T-cell (primary cell): ENCODE measurements around the gene TAGLN3. TPM values are rescaled to one million over a fixed set of nuclear protein-coding genes. Genes with fewer than 3 reads are reported as not detected.

Experiments used
- ATAC-seq, 4 experiments: fragments of 200-7000 bp in 3 of 4; fragments of 150-1000 bp in 1 of 4; cut with Tn5 transposase; replicated peaks in 1 of 4; 1 replicate in 3 of 4; 2 replicates in 1 of 4; pipeline ENCODE4 v1.10.0; 2021; ENCODE audit warnings: moderate library complexity in 3 of 4, mild to moderate bottlenecking in 2 of 4, moderate number of reproducible peaks in 1 of 4
- CTCF ChIA-PET, 2 donors: fragments of 300-600 bp; sonication (Branson Sonifier 250); formaldehyde crosslinking; loops; one replicate each; lab custom pipeline; 2022; ENCODE audit warnings: antibody characterized with exemption in 2 of 2; lab: Charles Lee
- POLR2A ChIA-PET, 2 donors: fragments of 300-600 bp; sonication (Branson Sonifier 250); formaldehyde crosslinking; loops; one replicate each; lab custom pipeline; 2022; ENCODE audit warnings: antibody characterized with exemption in 2 of 2; lab: Charles Lee
- DNase-seq, 35 experiments: peaks; one replicate each; pipeline versions ENCODE4 v3.0.0 to v3.0.0-alpha.2; 2013 to 2023
- H3K27ac ChIP-seq: one replicate; pipeline ENCODE4 v1.5.1; 2013; ENCODE audit warnings: low read length
- H3K27me3 ChIP-seq, 2 experiments: replicated peaks in 1 of 2; 1 replicate in 1 of 2; 2 replicates in 1 of 2; pipeline versions ENCODE4 v1.6.1 to v1.7.0; 2013; ENCODE audit warnings: low read length in 1 of 2, mixed read lengths in 1 of 2; ENCODE audit not compliant: control insufficient read depth in 2 of 2, insufficient read depth in 2 of 2; ENCODE audit errors: extremely low read depth in 1 of 2
- H3K36me3 ChIP-seq, 2 donors: 1 replicate in 1 of 2; 2 replicates in 1 of 2; pipeline versions ENCODE4 v1.6.1 to v1.7.0; 2013; ENCODE audit warnings: low read length in 1 of 2; ENCODE audit not compliant: control insufficient read depth in 2 of 2, insufficient read depth in 1 of 2; ENCODE audit errors: extremely low read depth in 1 of 2
- H3K4me1 ChIP-seq, 2 experiments: 1 replicate in 1 of 2; 2 replicates in 1 of 2; pipeline versions ENCODE4 v1.6.1 to v1.7.0; 2013; ENCODE audit warnings: low read length in 2 of 2, mixed read lengths in 1 of 2; ENCODE audit not compliant: insufficient read depth in 2 of 2, control insufficient read depth in 1 of 2; ENCODE audit errors: extremely low read depth in 1 of 2
- H3K4me3 ChIP-seq, 2 donors: 1 replicate in 1 of 2; 2 replicates in 1 of 2; pipeline versions ENCODE4 v1.5.1 to v1.7.0; 2013; ENCODE audit warnings: mild to moderate bottlenecking in 2 of 2, low read length in 1 of 2, moderate library complexity in 1 of 2; ENCODE audit not compliant: control insufficient read depth in 1 of 2; ENCODE audit errors: extremely low read depth in 1 of 2
- H3K9me3 ChIP-seq: 2 replicates; pipeline ENCODE4 v1.7.0; 2013
- H3K27ac Mint-ChIP-seq, 2 donors: one replicate each; pipeline ENCODE4 v1.8.0; 2020 to 2021; ENCODE audit warnings: mild to moderate bottlenecking in 2 of 2, mixed read lengths in 2 of 2
- H3K27me3 Mint-ChIP-seq, 2 donors: one replicate each; pipeline ENCODE4 v1.8.0; 2021 to 2022; ENCODE audit warnings: mixed read lengths in 2 of 2
- H3K36me3 Mint-ChIP-seq: one replicate; pipeline ENCODE4 v1.8.0; 2021; ENCODE audit warnings: mixed read lengths
- H3K4me1 Mint-ChIP-seq, 3 donors: one replicate each; pipeline ENCODE4 v1.8.0; 2020 to 2022; ENCODE audit warnings: mixed read lengths in 3 of 3, mild to moderate bottlenecking in 1 of 3
- H3K4me3 Mint-ChIP-seq, 3 donors: one replicate each; pipeline ENCODE4 v1.8.0; 2020 to 2022; ENCODE audit warnings: mild to moderate bottlenecking in 3 of 3, mixed read lengths in 3 of 3, moderate library complexity in 3 of 3
- H3K9me3 Mint-ChIP-seq, 3 donors: one replicate each; pipeline ENCODE4 v1.8.0; 2020 to 2022; ENCODE audit warnings: mixed read lengths in 3 of 3
- WGBS: methylation state at CpG from one replicate; pipeline ENCODE4 v1.1.5; 2013; ENCODE audit warnings: missing lambda C conversion rate; ENCODE audit not compliant: insufficient coverage; 5-methylcytosine and 5-hydroxymethylcytosine counted together
- total RNA-seq, 35 experiments: library from RNA in 6 of 35; stranded (reverse) in 6 of 35; fragments of 120-200 nt in 1 of 35; gene quantifications; one replicate each; pipeline versions ENCODE4 v1.2.1 to v1.2.4 and lab custom pipeline; 2013 to 2026

The TAGLN3 gene
- total RNA-seq, 5 donors from 2014 or later (not counting 1 experiment from before 2014, with no cell fraction given) = not detected

- Histone ChIP-seq H3K27ac (no peak overlapping the region), H3K4me1 (peaks cover 4 to 7% of the 10 kb centered on the region in 2 experiments), H3K36me3 (no peaks in the 10 kb centered on the region), H3K4me3 (no peak overlapping the region), H3K9me3 (no peaks in the 10 kb centered on the region), H3K27me3 (no peaks in the 10 kb centered on the region)
- Mint-ChIP-seq H3K4me3 (no peak overlapping the region), H3K4me1 (peaks cover 13 to 14% (median 13%) of the 10 kb centered on the region in 3 donors), H3K27me3 (no peaks in the 10 kb centered on the region), H3K27ac (no peak overlapping the region), H3K9me3 (no peaks in the 10 kb centered on the region), H3K36me3 (no peaks in the 10 kb centered on the region)
- CTCF ChIA-PET = interaction anchor here (0.6 to 1.6 kb wide), 7 partner anchors 9 to 260 kb away, joined by 3 to 6 read pairs (median 3); no protein-coding TSS in a partner anchor
- DNase-seq (no peak), ATAC-seq (no peak)
- POLR2A ChIA-PET = interaction anchor here (0.6 to 0.7 kb wide), 2 partner anchors 38 to 795 kb away, joined by 3 to 4 read pairs; no protein-coding TSS in a partner anchor
- WGBS = no CpG with 5 or more reads among the region's 2 CpGs
Measured at GRCh38 chr3:111975131-111975530, 23.6 kb upstream of the TAGLN3 start.

GRCh38 chr3:111976254-111976653 lies 22.5 kb upstream of the TAGLN3 start:
- POLR2A ChIA-PET = no interaction called here
- H3K27me3 Mint-ChIP-seq = no peaks in the 10 kb centered on the region
- Histone ChIP-seq H3K9me3 (no peaks in the 10 kb centered on the region), H3K27me3 (no peaks in the 10 kb centered on the region), H3K4me1 (peaks cover 7 to 9% of the 10 kb centered on the region in 2 experiments), H3K4me3 (no peak overlapping the region), H3K36me3 (no peaks in the 10 kb centered on the region), H3K27ac (no peak overlapping the region)
- CTCF ChIA-PET = interaction anchor here (0.6 to 3.8 kb wide), 5 partner anchors 9 to 308 kb away, joined by 3 to 26 read pairs (median 7); no protein-coding TSS in a partner anchor
- H3K9me3 Mint-ChIP-seq = no peaks in the 10 kb centered on the region
- H3K27ac Mint-ChIP-seq = no peak overlapping the region
- ATAC-seq = no peak
- no CpG with 5 or more reads among the region's 2 CpGs for WGBS
- no peaks in the 10 kb centered on the region for H3K36me3 Mint-ChIP-seq
- no peak for DNase-seq
- no peak overlapping the region for H3K4me3 Mint-ChIP-seq
- H3K4me1 Mint-ChIP-seq = peaks cover 24 to 25% (median 24%) of the 10 kb centered on the region in 3 donors

- peak within 1 kb of the TSS; percentile 91 to 94 (median 92) for H3K4me3 Mint-ChIP-seq
- Histone ChIP-seq H3K4me3 (peak within 1 kb of the TSS; percentile 73 to 96), H3K9me3 (no peaks in the 10 kb centered on the region), H3K4me1 (peaks cover 9 to 11% of the 10 kb centered on the region in 2 experiments), H3K27ac (peak within 1 kb of the TSS; percentile 74), H3K36me3 (peaks cover 0 to 7% of the 10 kb centered on the region in 2 donors), H3K27me3 (no peaks in the 10 kb centered on the region)
- H3K9me3 Mint-ChIP-seq = no peaks in the 10 kb centered on the region
- peak; percentile 96 to 97 (median 96) for ATAC-seq
- ChIA-PET CTCF (interaction anchor here (0.6 to 3.8 kb wide), 27 partner anchors 9 to 437 kb away, joined by 3 to 30 read pairs (median 4); partner anchors contain the start of gene CD96 (in 1 of the 2)), POLR2A (interaction anchor here (0.5 to 1.5 kb wide), 16 partner anchors 10 to 515 kb away, joined by 3 to 11 read pairs (median 3); partner anchors contain the start of gene PHLDB2 (in 1 of the 2))
- H3K27ac Mint-ChIP-seq = peak within 1 kb of the TSS; percentile 89 to 92
- H3K36me3 Mint-ChIP-seq = no peaks in the 10 kb centered on the region
- no peaks in the 10 kb centered on the region for H3K27me3 Mint-ChIP-seq
- DNase-seq = peak; percentile 88 to 100 (median 96)
- peaks cover 46 to 49% (median 46%) of the 10 kb centered on the region in 3 donors for H3K4me1 Mint-ChIP-seq
- 13% methylated on average over 47 of the region's 61 CpGs for WGBS
Measured at GRCh38 chr3:111978583-111979433, 19.9 kb upstream of the TAGLN3 start, which contains the start of gene ABHD10. Gene ABHD10 (plus strand): TSS chr3:111979026. CDS start chr3:111979062, 36 bp downstream.

- peaks cover 51 to 56% (median 52%) of the 10 kb centered on the region in 3 donors for H3K4me1 Mint-ChIP-seq
- H3K36me3 ChIP-seq = peaks cover 0 to 10% of the 10 kb centered on the region in 2 donors
- DNase-seq (peak in 1 of 35 experiments; percentile 51), ATAC-seq (no peak)
- H3K9me3 Mint-ChIP-seq = no peaks in the 10 kb centered on the region
- H3K27ac Mint-ChIP-seq = peak overlapping the region; percentile 89 to 92
- no peaks in the 10 kb centered on the region for H3K27me3 ChIP-seq
- peak overlapping the region; percentile 91 to 94 (median 92) for H3K4me3 Mint-ChIP-seq
- peak overlapping the region; percentile 74 for H3K27ac ChIP-seq
- WGBS = no CpG with 5 or more reads among the region's 5 CpGs
- ChIA-PET CTCF (interaction anchor here (1.0 to 3.8 kb wide), 21 partner anchors 8 to 438 kb away, joined by 3 to 30 read pairs (median 4); partner anchors contain the start of gene CD96 (in 1 of the 2)), POLR2A (interaction anchor here (0.6 to 1.5 kb wide), 9 partner anchors 9 to 378 kb away, joined by 3 to 11 read pairs (median 3); no protein-coding TSS in a partner anchor)
- H3K36me3 Mint-ChIP-seq = peaks cover 2% of the 10 kb centered on the region
- no peaks in the 10 kb centered on the region for H3K27me3 Mint-ChIP-seq
- H3K4me1 ChIP-seq = peaks cover 9 to 12% of the 10 kb centered on the region in 2 experiments
- peak overlapping the region; percentile 73 to 96 for H3K4me3 ChIP-seq
- no peaks in the 10 kb centered on the region for H3K9me3 ChIP-seq
Measured at GRCh38 chr3:111979434-111980038, 19.2 kb upstream of the TAGLN3 start.

DNA sequence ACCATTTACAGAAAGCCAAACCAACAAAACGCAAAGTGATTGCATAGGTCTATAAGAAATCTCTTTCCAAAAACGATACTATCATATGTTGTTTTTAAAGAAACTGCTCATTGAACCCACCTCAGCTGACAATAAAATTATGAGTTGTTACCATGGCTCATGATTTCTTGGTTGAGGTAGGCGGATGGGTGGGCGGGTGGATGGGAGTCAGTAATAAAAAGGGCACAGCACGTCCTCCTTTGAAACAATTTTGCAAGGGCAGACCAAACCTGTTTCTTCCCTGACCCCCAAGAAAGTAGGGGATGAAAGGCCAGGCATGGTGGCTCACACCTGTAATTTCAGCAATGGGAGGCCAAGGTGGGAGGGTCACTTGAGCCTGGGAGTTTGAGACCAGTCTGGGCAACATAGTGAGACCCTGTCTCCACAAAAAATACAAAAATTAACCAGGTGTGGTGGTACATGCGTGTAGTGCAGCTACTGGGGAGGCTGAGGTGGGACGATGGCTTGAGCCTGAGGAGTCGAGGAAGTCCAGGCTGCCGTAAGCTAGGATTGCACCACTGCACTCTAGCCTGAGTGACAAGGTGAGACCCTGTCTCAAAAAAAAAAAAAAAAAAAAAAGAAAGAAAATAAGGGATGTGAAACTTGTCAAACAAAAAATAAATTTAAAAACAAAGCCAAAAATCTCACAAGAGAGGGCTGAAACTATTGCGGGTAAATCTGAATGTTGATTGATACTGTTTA lies 17.8 kb upstream of the TAGLN3 start:
- DNase-seq (no peak), ATAC-seq (no peak)
- Mint-ChIP-seq H3K4me1 (peaks cover 65 to 69% (median 65%) of the 10 kb centered on the region in 3 donors), H3K27ac (peak overlapping the region in 1 of 2 donors; percentile 17), H3K27me3 (no peaks in the 10 kb centered on the region), H3K4me3 (peak overlapping the region; percentile 91 to 94 (median 92)), H3K36me3 (peaks cover 5% of the 10 kb centered on the region), H3K9me3 (no peaks in the 10 kb centered on the region)
- H3K36me3 ChIP-seq = peaks cover 0 to 10% of the 10 kb centered on the region in 2 donors
- no peak overlapping the region for H3K4me3 ChIP-seq
- no peaks in the 10 kb centered on the region for H3K27me3 ChIP-seq
- no peaks in the 10 kb centered on the region for H3K9me3 ChIP-seq
- WGBS = 100% methylated on average over 1 of the region's 10 CpGs
- H3K4me1 ChIP-seq = peaks cover 9 to 13% of the 10 kb centered on the region in 2 experiments
- H3K27ac ChIP-seq = no peak overlapping the region
- CTCF ChIA-PET = interaction anchor here (0.9 to 3.8 kb wide), 4 partner anchors 13 to 312 kb away, joined by 3 to 28 read pairs (median 3); no protein-coding TSS in a partner anchor
- POLR2A ChIA-PET = no interaction called here
